Prostate gland (tissue), 2 donors: ENCODE data around the gene INPP5D. TPM values are rescaled to one million over a fixed set of nuclear protein-coding genes. Genes with fewer than 3 reads are reported as not detected.
"Not testable (repeated sequence)": the region's sequence is repeated elsewhere in the genome, so short reads cannot be mapped to it uniquely, and the experiment has no call there.

Experiments
- DNase-seq: peaks from one replicate; pipeline ENCODE4 v3.0.0-alpha.2; 2019; ENCODE audit warnings: low spot score
- H3K27ac ChIP-seq, 2 donors: fragments of 200-600 bp; sonication (generic); 2 replicates each; pipeline ENCODE4 v1.5.1; 2017 to 2019
- H3K27me3 ChIP-seq: fragments of 200-600 bp; sonication (generic); replicated peaks from 2 replicates; pipeline ENCODE4 v1.5.1; 2019; ENCODE audit not compliant: insufficient read depth
- H3K36me3 ChIP-seq, 2 donors: fragments of 200-600 bp; sonication (generic); 1 replicate in 1 of 2; 2 replicates in 1 of 2; pipeline versions ENCODE4 v1.5.1 to v1.8.1; 2017 to 2019
- H3K4me1 ChIP-seq: fragments of 200-600 bp; sonication (generic); replicated peaks from 2 replicates; pipeline ENCODE4 v1.5.1; 2019
- H3K4me3 ChIP-seq, 2 donors: fragments of 200-600 bp; sonication (generic); 2 replicates each; pipeline ENCODE4 v1.5.1; 2017 to 2019
- H3K9me3 ChIP-seq: fragments of 200-600 bp; sonication (generic); 2 replicates; pipeline ENCODE4 v1.5.1; 2017
- POLR2A ChIP-seq: fragments of 450-650 bp; IDR thresholded peaks from one replicate; pipeline ENCODE4 v1.6.1; 2016; ENCODE audit warnings: antibody characterized with exemption, mild to moderate bottlenecking
- POLR2AphosphoS5 ChIP-seq: sonication (generic); formaldehyde crosslinking; IDR thresholded peaks from one replicate; pipeline ENCODE4 v1.6.1; 2017; ENCODE audit warnings: antibody characterized with exemption
- WGBS: methylation state at CpG from one replicate; pipeline ENCODE4 v1.1.5; 2018; 5-methylcytosine and 5-hydroxymethylcytosine counted together
- intact Hi-C: fragments of 100-400 bp; cut with DNase I; formaldehyde crosslinking; loops from one replicate; pipeline ENCODE4 v1.14.2; 2022
- total RNA-seq, 2 donors: library from RNA; depleted of rRNA; stranded (reverse); fragments of >200 nt; gene quantifications; one replicate each; pipeline ENCODE4 v1.1.0, GENCODE V29; 2016
- TF ChIP-seq, protein P1 (sequence below), 4 experiments: fragments of 200-600 bp in 2 of 4; fragments of 450-650 bp in 2 of 4; sonication (generic) in 2 of 4; IDR thresholded peaks; 1 replicate in 3 of 4; 2 replicates in 1 of 4; pipeline ENCODE4 v1.5.1; 2016 to 2019; ENCODE audit warnings: antibody characterized with exemption in 4 of 4, mild to moderate bottlenecking in 2 of 4, moderate library complexity in 2 of 4

Gene INPP5D
- total RNA-seq, 2 donors from 2014 or later: 11.4 to 18.8 TPM

DNA sequence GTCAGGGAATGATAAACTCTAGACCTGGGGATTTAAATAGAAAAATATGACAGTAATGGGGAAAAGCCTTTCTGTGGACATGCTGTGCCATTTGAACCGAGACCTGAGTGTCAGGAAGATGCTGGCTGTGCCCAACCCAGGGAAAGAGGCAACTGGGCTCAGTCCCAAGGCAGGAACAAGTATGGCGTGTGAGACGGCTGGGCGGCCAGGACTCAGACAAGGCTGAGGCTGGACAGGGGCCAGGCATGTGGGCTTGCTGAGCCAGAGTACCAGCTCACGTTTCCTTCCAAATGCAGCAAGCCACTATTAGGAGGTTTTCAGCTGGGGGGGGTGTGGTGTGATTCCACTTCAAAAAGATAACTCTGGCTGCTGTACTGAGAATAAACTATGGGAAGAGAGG is 92.4 kb downstream of the INPP5D start:
- no peaks in the 10 kb centered on the region for H3K9me3 ChIP-seq
- no peaks in the 10 kb centered on the region for H3K27me3 ChIP-seq
- no peak overlapping the region for H3K27ac ChIP-seq
- TF ChIP-seq POLR2AphosphoS5 (no peak), POLR2A (no peak)
- TF ChIP-seq, protein P1, sequence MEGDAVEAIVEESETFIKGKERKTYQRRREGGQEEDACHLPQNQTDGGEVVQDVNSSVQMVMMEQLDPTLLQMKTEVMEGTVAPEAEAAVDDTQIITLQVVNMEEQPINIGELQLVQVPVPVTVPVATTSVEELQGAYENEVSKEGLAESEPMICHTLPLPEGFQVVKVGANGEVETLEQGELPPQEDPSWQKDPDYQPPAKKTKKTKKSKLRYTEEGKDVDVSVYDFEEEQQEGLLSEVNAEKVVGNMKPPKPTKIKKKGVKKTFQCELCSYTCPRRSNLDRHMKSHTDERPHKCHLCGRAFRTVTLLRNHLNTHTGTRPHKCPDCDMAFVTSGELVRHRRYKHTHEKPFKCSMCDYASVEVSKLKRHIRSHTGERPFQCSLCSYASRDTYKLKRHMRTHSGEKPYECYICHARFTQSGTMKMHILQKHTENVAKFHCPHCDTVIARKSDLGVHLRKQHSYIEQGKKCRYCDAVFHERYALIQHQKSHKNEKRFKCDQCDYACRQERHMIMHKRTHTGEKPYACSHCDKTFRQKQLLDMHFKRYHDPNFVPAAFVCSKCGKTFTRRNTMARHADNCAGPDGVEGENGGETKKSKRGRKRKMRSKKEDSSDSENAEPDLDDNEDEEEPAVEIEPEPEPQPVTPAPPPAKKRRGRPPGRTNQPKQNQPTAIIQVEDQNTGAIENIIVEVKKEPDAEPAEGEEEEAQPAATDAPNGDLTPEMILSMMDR (IDR thresholded peaks at IDR 0.05): no peak
- peak; percentile 33 for DNase-seq
- WGBS: 9% methylated on average over 5 of the region's 5 CpGs
- H3K4me3 ChIP-seq: no peak overlapping the region
- no peaks in the 10 kb centered on the region for H3K36me3 ChIP-seq
- intact Hi-C loops: no loop called here
- H3K4me1 ChIP-seq: no peaks in the 10 kb centered on the region

GRCh38 chr2:233153146-233153798 is 93.1 kb downstream of the INPP5D start:
- DNase-seq: no peak
- TF ChIP-seq, protein P1 (IDR thresholded peaks at IDR 0.05): no peak
- no peak for TF ChIP-seq POLR2A
- TF ChIP-seq POLR2AphosphoS5: no peak
- 85% methylated on average over 9 of the region's 9 CpGs for WGBS
- Histone ChIP-seq H3K27me3 (no peaks in the 10 kb centered on the region), H3K27ac (no peak overlapping the region), H3K4me1 (no peaks in the 10 kb centered on the region), H3K36me3 (no peaks in the 10 kb centered on the region), H3K9me3 (no peaks in the 10 kb centered on the region), H3K4me3 (no peak overlapping the region)
- intact Hi-C loops: no loop called here

GRCh38 chr2:233156001-233156400 is 95.9 kb downstream of the INPP5D start:
- Histone ChIP-seq H3K4me1 (no peaks in the 10 kb centered on the region), H3K36me3 (no peaks in the 10 kb centered on the region), H3K27ac (no peak overlapping the region), H3K9me3 (no peaks in the 10 kb centered on the region), H3K4me3 (no peak overlapping the region), H3K27me3 (no peaks in the 10 kb centered on the region)
- TF ChIP-seq, protein P1 (IDR thresholded peaks at IDR 0.05): no peak
- TF ChIP-seq POLR2A: no peak
- DNase-seq: no peak
- intact Hi-C loops: no loop called here
- 82% methylated on average over 4 of the region's 4 CpGs for WGBS

DNA sequence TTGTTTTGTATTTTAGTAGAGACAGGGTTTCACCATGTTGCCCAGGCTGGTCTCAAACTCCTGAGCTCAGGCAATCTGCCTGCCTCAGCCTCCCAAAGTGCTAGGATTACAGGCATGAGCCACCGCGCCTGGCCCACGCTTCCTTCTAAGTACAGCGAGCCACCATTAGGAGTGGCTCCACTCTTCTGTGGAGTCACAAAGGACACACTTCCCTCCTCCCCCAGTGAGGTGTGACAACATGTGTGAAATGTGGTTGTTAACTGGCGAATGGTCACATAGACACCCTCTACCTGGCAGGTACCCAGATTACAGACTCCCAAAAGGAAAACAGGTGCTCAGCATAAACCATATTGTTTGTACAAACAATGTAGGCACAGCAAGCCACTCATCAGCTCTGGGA is 96.3 kb downstream of the INPP5D start:
- H3K27me3 ChIP-seq, H3K4me1 ChIP-seq, H3K27ac ChIP-seq, H3K36me3 ChIP-seq, H3K4me3 ChIP-seq, DNase-seq, intact Hi-C loops, H3K9me3 ChIP-seq: not testable (repeated sequence)
- WGBS: 72% methylated on average over 5 of the region's 5 CpGs

DNA sequence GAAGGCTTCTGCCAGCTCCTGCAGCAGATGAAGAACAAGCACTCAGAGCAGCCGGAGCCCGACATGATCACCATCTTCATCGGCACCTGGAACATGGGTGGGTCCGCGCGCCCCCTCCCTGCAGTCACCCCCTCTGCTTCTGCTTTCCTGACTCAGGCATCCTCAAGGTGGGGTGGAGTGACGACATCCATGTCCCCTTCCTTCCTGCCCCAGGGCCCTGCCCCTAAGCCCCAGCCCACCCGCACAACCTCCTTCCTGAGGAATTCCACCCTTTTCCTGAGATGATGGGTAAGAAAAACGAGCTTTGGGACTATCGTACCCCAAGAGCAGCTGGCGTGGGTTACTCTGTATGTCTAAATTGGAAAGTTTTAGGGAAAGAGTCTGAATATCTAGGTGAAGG is 101.6 kb downstream of the INPP5D start:
- TF ChIP-seq POLR2AphosphoS5 (no peak), POLR2A (no peak)
- TF ChIP-seq, protein P1 (IDR thresholded peaks at IDR 0.05): no peak
- no peak overlapping the region for H3K4me3 ChIP-seq
- no peaks in the 10 kb centered on the region for H3K4me1 ChIP-seq
- no peaks in the 10 kb centered on the region for H3K27me3 ChIP-seq
- 89% methylated on average over 11 of the region's 11 CpGs for WGBS
- intact Hi-C loops: no loop called here
- no peaks in the 10 kb centered on the region for H3K9me3 ChIP-seq
- no peak for DNase-seq
- no peaks in the 10 kb centered on the region for H3K36me3 ChIP-seq
- no peak overlapping the region for H3K27ac ChIP-seq
